Right kidney (tissue), 1 donor: ENCODE measurements around the gene AHCYL2.
"Not testable (repeated sequence)": the region's sequence is repeated elsewhere in the genome, so short reads cannot be mapped to it uniquely, and the experiment has no call there.

Experiments used
- DNase-seq: peaks from one replicate; pipeline ENCODE4 v3.0.0-alpha.2; 2016

Gene AHCYL2

DNA sequence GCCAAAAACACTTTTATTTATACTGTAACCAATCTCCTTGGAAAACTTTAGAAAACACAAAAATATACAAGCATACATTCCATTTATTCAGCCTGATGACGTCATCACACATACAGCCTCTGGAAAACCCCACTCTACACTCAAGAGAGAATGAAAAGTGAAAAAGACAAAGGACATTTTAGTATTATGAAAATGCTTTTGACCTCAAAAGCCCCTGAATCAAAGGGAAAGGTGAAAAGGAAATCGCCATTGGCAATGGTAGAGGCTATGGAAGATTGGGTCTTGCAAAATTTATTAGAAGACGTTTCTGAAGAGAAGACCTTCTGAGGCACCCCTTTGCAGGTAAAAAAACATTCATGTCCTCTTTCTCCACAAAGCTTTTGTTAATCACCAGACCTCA is 126.5 kb downstream of the AHCYL2 start:
- no peak for DNase-seq

DNA sequence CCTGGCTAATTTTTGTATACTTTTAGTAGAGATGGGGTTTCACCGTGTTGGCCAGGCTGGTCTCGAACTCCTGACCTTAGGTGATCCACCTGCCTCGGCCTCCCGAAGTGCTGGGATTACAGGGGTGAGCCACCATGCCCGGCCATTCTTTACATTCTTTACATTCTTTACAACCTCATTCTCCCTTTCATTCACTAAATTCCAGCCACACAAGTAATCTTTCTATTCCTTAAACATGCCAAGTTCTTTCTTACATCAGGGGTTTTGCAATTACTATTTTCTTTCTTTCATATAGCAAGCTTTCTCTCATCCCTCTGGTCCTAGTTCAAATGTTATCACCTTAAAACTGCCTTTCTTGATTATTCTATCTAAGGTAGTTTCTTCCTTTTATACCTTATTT is 128.3 kb downstream of the AHCYL2 start:
- DNase-seq = not testable (repeated sequence)

DNA sequence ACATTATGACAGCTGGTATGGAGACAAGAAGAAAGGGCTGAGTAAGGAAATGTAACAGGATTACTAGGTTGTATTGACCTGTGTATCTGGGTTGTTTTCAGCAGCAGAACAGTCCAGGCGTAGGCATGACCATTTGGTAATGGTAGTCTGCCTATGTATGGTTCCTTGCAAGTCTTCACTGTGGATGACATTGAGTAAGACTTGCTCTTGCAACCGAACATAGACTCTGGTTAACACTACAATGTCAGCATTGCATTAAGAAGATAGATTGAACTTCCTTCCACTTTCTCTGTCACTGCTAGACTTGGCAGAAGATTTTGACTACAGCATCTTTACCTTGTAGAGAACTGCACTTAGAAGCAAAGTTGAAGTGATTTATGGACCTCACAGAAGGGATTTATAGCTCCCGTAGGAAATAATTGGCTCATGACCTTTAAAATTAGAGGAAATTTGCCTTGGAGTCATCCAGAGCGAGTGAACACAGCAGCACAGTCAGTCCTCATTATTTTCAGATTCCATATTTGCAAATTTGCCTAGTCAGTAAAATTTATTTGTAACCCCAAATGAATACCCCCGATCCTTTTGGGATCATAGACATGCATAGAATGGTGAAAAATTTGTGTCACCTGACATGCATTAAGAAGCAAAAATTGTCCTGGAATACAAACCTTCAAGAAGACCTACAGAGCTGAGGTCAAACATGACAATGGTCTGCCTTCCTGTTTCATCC is 129.8 kb downstream of the AHCYL2 start:
- DNase-seq = no peak

DNA sequence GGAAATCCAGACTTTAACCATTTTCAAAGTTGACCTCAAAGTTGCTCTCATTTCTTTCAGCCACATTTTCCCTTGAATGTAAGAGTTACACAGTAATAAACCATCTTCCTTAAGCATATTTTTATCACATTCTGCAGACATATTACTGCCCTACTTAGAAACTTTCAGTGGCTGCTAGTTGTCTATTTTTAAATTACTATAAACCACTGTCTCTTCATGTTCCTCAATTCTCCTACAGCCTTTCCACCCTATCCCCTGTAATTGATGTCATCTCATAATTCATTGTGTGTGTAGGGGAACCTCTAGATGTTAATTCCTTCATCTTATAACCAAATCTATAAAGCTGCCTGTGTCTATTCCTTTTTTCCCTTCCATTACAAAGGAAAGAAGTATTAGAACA is 131.3 kb downstream of the AHCYL2 start:
- no peak for DNase-seq

DNA sequence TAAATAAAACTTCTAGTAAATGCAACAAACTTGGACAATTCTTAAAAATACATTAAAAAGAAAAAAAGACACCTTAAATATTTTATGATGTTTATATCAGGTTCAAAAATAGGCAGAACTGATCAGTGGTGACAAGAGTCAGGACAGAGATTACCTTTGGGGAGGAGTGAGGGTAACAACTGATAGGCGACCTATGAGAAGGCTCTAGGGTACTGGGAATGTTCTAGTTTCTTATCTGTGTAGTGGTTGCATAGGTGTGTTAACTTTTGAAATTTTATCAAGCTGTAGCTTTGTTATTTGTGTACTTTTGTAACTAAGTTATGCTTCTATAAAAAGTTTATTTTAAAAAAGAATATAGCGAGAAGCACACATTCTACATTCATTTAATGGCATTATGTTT is 134.3 kb downstream of the AHCYL2 start:
- DNase-seq = no peak

DNA sequence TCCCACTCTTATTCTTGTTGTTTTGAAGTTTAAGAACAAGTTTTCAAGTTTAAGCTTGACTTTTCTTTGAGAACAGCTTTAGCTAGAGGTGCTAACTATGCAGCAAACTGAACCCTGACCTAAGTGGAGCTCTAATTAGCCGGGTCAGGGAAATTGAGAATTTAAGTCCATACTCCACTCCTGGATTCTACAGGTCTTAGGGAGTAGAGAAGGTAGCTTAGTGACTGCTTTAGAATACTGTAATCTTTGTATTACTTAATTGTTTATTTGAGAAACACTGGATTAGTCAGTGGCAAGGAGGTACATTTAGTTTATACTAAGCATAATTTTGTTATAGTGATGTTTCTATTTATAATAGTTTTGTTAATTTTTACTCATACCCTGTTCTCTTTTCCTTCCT is 134.8 kb downstream of the AHCYL2 start:
- no peak for DNase-seq

DNA sequence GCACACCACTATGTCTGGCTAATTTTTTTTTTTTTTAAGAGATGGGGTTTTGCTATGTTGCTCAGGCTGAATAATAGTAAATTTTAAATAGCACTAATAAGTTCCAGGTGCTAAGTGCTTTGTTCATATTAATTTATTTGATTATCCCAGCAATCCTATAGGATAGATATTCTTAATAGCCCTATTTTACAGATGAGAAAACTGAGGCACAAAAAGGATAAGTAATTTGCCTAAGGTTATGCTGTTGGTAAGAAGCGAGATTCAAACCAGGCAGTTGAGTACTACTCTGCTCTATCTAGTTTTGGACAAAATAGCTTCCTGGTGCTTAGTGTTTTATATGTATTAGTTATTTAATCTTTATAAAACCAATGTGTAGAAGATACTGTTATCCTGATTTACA is 136.9 kb downstream of the AHCYL2 start:
- DNase-seq = no peak

DNA sequence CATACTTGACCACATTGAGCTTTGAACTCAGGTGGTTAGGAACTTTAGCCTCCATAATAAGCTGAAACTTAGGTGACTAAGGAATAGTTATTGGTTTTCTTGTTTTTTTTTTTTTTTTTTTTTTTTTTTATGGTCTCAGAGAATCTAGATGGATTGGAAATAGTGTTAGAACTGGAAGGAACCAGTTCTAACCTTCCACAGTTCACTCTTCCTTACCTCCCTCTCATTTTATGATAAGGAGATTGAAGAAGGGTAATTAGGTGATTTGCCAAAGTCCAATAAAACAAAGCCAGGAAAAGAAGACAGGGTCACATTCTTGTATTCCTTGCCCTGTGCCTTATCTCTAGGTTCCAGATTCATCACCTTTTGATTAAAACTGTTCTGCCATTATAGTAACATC is 137.7 kb downstream of the AHCYL2 start:
- no peak for DNase-seq

DNA sequence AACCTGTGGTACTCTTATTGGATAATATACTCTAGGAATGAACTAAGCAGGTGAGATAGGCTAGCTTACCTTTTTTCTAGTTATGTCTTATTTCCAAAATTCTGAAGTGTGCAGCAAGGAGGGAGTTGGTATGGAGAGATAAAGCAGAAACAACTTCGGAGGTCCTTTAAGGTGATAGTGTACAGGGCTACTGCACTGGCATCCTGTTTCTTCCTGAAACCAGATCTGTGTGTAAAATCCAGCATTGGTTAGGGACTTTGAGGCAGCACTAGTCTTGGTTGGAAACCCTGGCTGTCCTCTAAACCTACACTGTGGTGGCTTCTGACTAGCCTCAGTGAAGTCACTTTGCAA is 142.5 kb downstream of the AHCYL2 start:
- DNase-seq = no peak

DNA sequence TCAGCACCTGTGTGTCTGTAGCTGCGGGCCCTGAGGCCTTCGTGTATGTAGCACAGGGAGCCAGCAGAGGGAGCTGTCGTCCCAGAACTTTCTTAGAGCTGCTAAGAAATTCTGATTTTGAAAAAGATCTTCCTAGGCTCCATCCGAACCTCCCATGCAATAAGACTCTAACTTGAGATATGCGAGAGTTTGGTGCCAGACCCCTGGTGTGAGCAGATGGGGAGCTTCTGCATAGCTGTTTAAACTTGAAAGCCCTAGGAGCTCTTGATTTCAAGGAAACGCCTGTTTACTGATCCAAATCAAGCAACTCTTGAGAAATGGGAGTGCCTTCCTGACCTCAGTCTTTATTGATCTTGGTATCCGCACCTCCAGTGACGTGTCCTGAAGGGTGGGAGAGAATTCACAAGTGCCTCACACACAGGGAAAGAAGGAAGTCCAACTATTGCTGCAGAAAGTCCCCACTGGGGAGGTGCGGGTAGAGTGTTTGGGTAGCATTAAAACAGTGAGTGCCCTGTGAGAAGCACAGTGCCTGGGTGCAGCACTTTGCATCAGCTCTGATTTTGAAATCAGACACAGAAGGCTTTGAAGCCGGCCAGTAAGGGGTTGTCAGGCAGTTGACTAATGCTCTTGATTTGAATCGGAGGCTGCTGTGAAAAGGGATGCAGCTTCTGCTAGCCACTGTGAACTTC is 143.0 kb downstream of the AHCYL2 start:
- DNase-seq = peak; percentile 45

DNA sequence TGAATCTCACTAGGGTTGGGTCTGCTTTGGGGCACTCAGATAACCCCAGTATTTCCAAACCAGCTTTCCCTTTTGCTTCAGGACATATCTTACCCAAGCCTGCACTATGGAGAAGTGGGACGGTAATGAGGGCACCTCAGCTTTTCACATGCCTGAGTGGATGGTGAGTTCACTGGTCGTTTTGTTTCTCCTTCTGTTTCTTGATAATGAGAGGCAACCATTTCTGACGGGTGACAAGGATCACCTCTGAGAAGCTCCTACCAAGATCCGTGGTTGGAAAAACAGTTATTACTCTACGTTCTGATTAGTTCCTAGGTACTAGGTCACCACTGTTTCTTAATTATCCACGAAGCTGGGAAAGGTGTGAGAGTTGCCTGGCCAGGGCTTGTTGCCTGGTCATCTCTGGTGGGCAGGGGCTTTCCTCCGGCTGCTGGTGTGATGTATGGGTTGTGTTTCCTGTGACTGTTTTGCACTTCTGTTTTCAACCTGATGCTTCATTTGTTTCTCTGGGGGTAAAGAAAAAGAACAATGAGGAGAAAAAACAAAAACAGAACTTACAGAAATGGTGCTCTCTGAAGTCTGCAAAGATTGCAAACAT is 143.7 kb downstream of the AHCYL2 start:
- DNase-seq = no peak

DNA sequence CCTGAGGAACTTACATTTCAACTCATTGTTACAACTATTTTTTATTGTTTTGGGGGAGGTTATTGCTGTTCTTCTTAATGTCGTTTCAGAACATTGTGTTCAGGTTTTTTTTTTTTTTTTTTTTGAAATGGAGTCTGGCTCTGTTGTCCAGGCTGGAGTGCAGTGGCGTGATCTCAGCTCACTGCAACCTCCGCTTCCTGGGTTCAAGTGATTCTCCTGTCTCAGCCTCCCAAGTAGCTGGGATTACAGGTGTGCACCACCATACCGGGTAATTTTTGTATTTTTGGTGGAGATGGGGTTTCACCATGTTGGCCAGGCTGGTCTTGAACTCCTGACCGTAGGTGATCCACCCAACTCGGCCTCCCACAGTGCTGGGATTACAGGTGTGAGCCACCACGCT is 144.6 kb downstream of the AHCYL2 start:
- DNase-seq = not testable (repeated sequence)

DNA sequence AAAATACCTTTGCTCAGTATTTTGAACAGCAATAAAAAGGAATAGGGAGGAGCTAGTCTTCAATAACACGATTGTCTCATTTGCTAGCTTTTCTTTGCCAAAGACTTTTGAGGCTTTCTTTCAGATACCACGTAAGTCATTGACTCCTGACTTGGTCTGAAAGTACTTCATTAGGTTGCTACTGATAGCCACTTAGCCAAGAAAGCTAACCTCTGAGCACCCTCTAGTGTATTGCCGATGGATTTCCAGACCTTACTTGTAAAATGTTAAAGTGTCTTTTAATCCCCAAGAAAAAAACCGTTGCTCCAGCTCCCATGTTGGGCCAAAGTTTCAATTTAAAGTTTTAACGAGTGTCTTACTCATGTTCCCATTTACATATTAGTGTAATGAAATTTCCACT is 146.0 kb downstream of the AHCYL2 start:
- DNase-seq = no peak

DNA sequence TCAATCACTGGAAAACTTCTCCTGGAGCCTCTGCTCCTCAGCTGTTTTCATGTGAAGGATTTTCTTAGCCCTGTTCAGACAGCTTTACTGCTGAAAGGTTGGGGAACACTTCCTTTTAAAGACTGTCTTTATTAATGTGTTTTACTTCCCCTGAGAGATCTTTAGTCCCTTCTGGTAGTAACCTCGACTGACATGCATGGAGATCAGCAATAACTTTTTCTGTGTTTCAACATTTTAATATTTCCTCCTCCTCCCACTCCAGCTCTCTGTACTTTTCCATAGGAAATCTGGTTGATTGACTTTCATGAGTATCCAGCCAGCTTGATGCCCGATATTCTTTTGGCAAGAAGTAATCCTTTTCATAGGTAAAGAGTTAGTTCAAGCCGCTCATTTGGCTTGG is 146.7 kb downstream of the AHCYL2 start:
- no peak for DNase-seq

DNA sequence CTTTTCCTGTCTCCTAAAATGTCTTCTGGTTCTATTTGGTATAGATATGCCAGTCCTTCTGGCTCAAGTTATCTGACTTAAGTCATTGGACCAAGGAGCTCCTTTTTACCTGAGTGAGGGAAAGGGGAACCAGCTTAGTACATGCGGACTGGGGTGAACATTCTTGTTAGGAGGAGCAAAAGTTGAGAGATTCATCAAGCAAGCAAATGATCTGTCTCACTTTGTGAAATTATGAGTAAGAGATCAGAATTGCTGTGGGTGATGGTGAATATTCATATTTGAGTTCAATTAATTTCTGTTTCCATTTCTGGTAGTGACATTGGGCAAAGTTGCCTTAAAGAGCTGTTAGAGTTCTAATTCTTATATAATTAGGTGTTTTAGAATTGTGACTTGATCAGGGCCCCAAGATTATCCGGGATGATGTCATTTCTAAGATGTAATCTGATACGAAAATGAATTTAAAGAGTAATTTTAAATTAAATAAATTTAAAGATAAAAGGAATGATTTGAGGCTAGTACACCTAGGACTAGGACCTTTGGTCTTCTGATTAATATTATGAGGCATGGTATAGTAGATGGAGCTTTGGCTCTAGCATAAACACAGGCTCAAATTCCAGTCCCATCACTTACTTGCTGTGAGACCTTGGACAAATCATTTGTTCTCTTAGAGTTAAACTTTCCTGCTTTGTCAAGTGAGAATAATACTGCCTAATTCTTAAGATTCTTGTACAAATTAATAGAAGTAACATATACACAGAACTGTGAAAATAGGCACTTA is 149.0 kb downstream of the AHCYL2 start:
- DNase-seq = no peak

DNA sequence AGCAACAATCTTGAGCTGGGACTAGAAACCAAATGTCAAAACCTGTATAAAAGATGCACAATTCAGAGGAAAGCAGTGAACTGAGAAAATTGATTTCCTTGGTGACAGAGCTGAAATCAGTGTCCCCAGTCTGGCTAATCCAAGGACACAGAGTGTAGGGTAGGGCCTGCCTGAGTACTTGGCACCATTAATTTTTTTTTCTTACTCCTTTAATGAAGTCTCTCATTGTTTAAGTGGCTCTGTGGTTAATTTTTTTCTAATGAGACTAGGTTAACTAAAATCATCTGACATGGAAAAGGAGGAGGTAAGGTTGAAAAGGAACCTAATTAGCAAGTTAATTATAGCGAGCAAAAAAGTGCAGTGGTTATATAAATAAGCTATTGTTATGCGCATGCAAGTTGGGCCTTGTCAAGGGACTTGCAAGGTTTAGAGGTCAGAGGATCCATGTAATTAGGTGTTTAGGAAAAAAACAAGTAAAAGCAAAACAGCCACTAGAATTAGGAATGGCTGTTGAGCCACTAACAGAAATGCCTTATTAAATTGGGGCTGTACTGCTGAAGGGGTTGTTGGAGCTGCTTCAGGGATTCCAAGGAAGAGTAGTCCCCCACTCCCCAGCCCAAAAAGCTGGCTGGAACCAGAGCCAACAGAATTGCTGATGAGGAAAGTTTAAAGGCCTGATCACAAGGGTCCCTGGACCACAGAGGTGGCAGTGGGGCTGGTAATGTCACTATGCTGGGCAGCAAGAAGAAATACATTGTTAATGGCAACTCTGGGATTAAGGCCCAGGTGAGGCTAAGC is 150.5 kb downstream of the AHCYL2 start:
- DNase-seq = no peak

DNA sequence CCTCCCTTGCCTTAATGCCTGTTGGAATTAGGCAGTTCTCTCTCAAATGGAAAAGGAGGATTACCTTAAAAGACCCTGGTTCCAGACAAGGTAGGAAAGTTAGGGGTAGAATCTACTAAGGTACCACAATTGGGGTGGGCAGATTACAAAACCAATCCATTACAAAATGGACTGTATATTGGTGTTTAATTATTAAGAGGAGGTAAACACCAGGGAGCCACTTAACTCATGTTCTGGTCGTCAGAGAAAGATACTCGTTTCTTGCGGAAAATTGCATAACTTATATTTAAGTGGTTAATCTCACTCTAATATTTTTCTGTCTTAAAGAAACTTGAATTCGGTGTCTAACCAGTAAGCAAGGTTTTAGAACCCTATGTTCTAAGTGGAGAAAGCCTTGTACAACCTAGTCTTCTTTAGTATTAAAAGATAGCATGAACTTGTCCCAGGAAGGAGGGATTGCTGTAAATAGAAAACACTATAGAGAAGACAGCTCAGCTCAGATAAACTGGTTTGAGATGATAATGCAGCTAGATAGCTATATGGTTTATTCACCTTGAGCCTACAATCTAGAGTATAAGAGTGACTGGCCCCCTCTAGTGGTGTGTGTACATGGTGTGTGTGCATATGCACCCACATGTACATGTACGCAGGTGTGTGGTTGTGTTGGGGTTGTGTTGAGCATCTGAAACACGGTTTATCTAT is 151.4 kb downstream of the AHCYL2 start:
- DNase-seq = no peak

DNA sequence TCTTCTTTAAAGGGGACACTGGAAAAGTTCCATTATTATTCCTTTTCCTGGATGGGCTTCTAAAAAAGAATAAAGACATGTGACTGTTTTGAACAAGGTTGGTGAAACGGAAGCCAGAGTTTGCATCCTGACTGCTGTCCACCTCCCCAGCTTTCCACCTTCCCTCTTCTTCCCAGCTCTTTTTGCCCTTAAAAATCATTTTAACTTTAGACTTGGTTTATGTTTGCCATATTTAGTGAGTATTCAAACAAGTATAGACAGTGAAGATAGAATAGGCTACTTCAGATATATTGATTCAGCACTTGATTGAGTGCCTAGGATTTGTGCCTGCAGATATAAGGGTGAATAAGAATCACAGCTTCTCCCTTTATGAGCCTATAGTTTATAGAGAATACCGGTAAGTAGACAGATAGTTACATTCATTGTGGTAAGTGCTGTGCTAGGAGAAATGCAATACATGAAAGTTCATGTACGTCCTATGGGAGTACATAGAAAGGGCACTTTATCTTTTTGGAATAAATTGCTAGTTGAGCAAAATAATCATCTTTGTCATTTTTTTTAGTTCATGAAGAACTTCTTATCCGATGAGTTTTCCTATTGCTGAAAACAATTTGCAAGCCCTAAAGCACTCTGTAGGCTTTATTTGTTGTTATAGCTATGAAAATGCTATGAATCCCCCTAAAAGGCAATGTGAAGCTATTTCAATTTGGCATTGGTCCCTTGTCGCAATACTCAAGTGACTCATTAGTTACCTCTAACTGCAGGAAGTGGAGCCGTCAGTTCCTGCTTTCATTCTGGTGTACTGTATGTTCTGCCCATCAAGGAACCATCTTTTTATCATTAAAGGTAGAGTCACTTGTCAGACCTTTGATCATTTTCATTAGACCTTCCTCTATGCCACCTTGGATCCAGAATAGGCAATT is 152.2 kb downstream of the AHCYL2 start:
- DNase-seq = no peak

DNA sequence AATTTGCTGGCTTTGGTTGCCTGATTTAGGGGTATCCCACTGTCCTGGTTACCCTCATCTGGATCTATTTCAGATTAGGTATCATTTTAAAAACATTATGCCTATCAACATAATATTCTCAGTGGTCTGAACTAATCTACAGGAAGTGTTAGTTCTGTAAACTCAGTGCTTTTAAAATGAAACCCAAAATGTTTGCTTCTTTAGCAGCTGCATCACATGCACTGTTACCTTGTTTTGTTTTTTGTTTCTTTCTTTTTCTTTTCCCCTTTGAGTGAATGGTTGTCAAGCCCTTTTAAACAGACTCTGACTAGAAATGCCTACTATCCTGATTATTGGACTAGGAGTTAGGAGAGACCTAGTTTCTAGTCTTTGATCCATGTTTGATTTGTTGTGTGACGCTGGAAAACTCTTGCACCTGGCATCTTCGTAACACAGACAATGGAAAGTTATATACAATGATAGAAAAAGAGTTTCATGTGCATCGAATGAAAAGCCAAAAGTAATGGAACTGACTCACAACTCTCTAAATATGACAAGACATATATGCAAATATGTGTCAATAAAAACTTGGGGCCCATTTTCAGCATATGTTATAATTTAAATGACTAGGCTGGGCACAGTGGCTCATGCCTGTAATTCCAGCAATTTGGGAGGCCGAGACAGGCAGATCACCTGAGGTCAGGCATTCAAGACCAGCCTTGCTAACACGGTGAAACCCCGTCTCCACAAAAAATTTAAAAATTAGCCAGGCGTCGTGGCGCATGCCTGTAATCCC is 157.1 kb downstream of the AHCYL2 start:
- DNase-seq = no peak
